Measurements from ENCODE around the gene RPL15. TPM values are rescaled to one million over a fixed set of nuclear protein-coding genes. Genes with fewer than 3 reads are reported as not detected.
"Not testable (repeated sequence)": the region's sequence is repeated elsewhere in the genome, so short reads cannot be mapped to it uniquely, and the experiment has no call there.

RPL15 gene
- total and polyA plus RNA-seq, 2 of the 8 experiments (the other 6 are each of a cell fraction or from before 2014, with no cell fraction given): 2,819 to 6,473 TPM

GRCh38 chr3:23870663-23871043 lies 46.3 kb upstream of the RPL15 start:
- not testable (repeated sequence) for H3K23me2 ChIP-seq (ENCODE audit: low read depth, low read length); H3K27ac ChIP-seq (ENCODE audit: low read depth, low read length); H3K56ac ChIP-seq (replicated peaks; ENCODE audit: insufficient read length, low read depth, low read length); H3K23ac ChIP-seq (ENCODE audit: insufficient read length); H2BK5ac ChIP-seq (ENCODE audit: low read depth, low read length); H3K18ac ChIP-seq (ENCODE audit: extremely low read depth, low read length); H3K4me2 ChIP-seq (ENCODE audit: insufficient read depth in 1 of 2, low read depth in 2 of 2, low read length in 2 of 2); H3K4me3 ChIP-seq (ENCODE audit: extremely low read depth in 1 of 4, insufficient read depth in 2 of 4, low read depth in 3 of 4, low read length in 4 of 4); H3K9ac ChIP-seq (replicated peaks in 1 of 4; ENCODE audit: extremely low read depth in 1 of 4, low read depth in 3 of 4, low read length in 3 of 4); H2BK120ac ChIP-seq (replicated peaks; ENCODE audit: low read depth, low read length); H4K91ac ChIP-seq (replicated peaks; ENCODE audit: insufficient read length, low read length); H3K79me1 ChIP-seq (ENCODE audit: low read depth, low read length); H3K4me1 ChIP-seq (replicated peaks in 1 of 4; ENCODE audit: control insufficient read depth in 3 of 4, insufficient read depth in 4 of 4, low read length in 3 of 4); FAIRE-seq; H2AK5ac ChIP-seq (ENCODE audit: low read depth, low read length); H2BK20ac ChIP-seq (ENCODE audit: low read length); H4K5ac ChIP-seq (ENCODE audit: insufficient read length, low read depth, low read length); H3K9me3 ChIP-seq (ENCODE audit: insufficient read depth in 2 of 2, low read depth in 1 of 2, low read length in 1 of 2); H3K14ac ChIP-seq (ENCODE audit: insufficient read length); H3K27me3 ChIP-seq (replicated peaks in 1 of 4; ENCODE audit: control insufficient read depth in 3 of 4, extremely low read depth in 1 of 4, insufficient read depth in 3 of 4, low read length in 3 of 4); H2BK12ac ChIP-seq (ENCODE audit: low read depth, low read length); H3K36me3 ChIP-seq (ENCODE audit: control insufficient read depth in 2 of 4, insufficient read depth in 4 of 4, low read length in 3 of 4); H2AFZ ChIP-seq (ENCODE audit: low read length); H2BK15ac ChIP-seq (ENCODE audit: low read length); DNase-seq (ENCODE audit: low read depth in 1 of 2, low spot score in 2 of 2); H3K4ac ChIP-seq (replicated peaks; ENCODE audit: insufficient read length, low read depth, low read length); H4K8ac ChIP-seq (ENCODE audit: extremely low read depth, insufficient read depth, low read length)
- H3K79me2 ChIP-seq (ENCODE audit: control insufficient read depth in 1 of 2, insufficient read depth in 2 of 2, low read length in 2 of 2): peaks cover 0 to 66% of the 10 kb centered on the region in 2 experiments; a peak in 2 of 4 replicates
- POLR2A ChIA-PET (ENCODE audit: partially characterized antibody): interaction anchor here (1.1 kb wide), 1 partner anchor 46 kb away, joined by 5 read pairs; the partner anchor contains the start of genes NKIRAS1 and RPL15
- H4K20me1 ChIP-seq (replicated peaks in 1 of 2; ENCODE audit: control insufficient read depth in 1 of 2, insufficient read depth in 2 of 2, low read length in 2 of 2): peaks cover 4 to 14% of the 10 kb centered on the region in 2 experiments
- 100% methylated on average over 1 of the region's 5 CpGs; no CpG with 5 or more reads in 1 of the 2 experiments for WGBS, 2 experiments (ENCODE audit: extremely low coverage in 1 of 2, insufficient coverage in 1 of 2, insufficient read length in 1 of 2, insufficient replicate concordance in 2 of 2, low coverage in 1 of 2, low lambda C conversion rate in 2 of 2, missing lambda C conversion rate in 1 of 2)
- CTCF ChIA-PET (ENCODE audit: partially characterized antibody): interaction anchor here (0.7 to 2.8 kb wide), 2 partner anchors 12 to 47 kb away, joined by 4 to 10 read pairs; no protein-coding TSS in a partner anchor

- DNase-seq (ENCODE audit: low read depth in 1 of 2, low spot score in 2 of 2); H3K27ac ChIP-seq (ENCODE audit: low read depth, low read length); H3K14ac ChIP-seq (ENCODE audit: insufficient read length); H2AK5ac ChIP-seq (ENCODE audit: low read depth, low read length); H3K4me1 ChIP-seq (replicated peaks in 1 of 4; ENCODE audit: control insufficient read depth in 3 of 4, insufficient read depth in 4 of 4, low read length in 3 of 4); H3K36me3 ChIP-seq (ENCODE audit: control insufficient read depth in 2 of 4, insufficient read depth in 4 of 4, low read length in 3 of 4); H4K8ac ChIP-seq (ENCODE audit: extremely low read depth, insufficient read depth, low read length); H3K23ac ChIP-seq (ENCODE audit: insufficient read length); POLR2A ChIA-PET (ENCODE audit: partially characterized antibody); H3K9ac ChIP-seq (replicated peaks in 1 of 4; ENCODE audit: extremely low read depth in 1 of 4, low read depth in 3 of 4, low read length in 3 of 4); CTCF ChIA-PET (ENCODE audit: partially characterized antibody); H2BK120ac ChIP-seq (replicated peaks; ENCODE audit: low read depth, low read length); H3K4me3 ChIP-seq (ENCODE audit: extremely low read depth in 1 of 4, insufficient read depth in 2 of 4, low read depth in 3 of 4, low read length in 4 of 4); H2BK20ac ChIP-seq (ENCODE audit: low read length); FAIRE-seq; H3K23me2 ChIP-seq (ENCODE audit: low read depth, low read length); H3K79me1 ChIP-seq (ENCODE audit: low read depth, low read length); H3K18ac ChIP-seq (ENCODE audit: extremely low read depth, low read length); H3K56ac ChIP-seq (replicated peaks; ENCODE audit: insufficient read length, low read depth, low read length); H4K5ac ChIP-seq (ENCODE audit: insufficient read length, low read depth, low read length); H3K4ac ChIP-seq (replicated peaks; ENCODE audit: insufficient read length, low read depth, low read length); H2BK5ac ChIP-seq (ENCODE audit: low read depth, low read length); H3K9me3 ChIP-seq (ENCODE audit: insufficient read depth in 2 of 2, low read depth in 1 of 2, low read length in 1 of 2); H3K27me3 ChIP-seq (replicated peaks in 1 of 4; ENCODE audit: control insufficient read depth in 3 of 4, extremely low read depth in 1 of 4, insufficient read depth in 3 of 4, low read length in 3 of 4); H2BK15ac ChIP-seq (ENCODE audit: low read length); H2AFZ ChIP-seq (ENCODE audit: low read length); H4K91ac ChIP-seq (replicated peaks; ENCODE audit: insufficient read length, low read length); H2BK12ac ChIP-seq (ENCODE audit: low read depth, low read length); H3K4me2 ChIP-seq (ENCODE audit: insufficient read depth in 1 of 2, low read depth in 2 of 2, low read length in 2 of 2): not testable (repeated sequence)
- Histone ChIP-seq H3K79me2 (ENCODE audit: control insufficient read depth in 1 of 2, insufficient read depth in 2 of 2, low read length in 2 of 2) (peaks cover 0 to 65% of the 10 kb centered on the region in 2 experiments; a peak in 2 of 4 replicates), H4K20me1 (replicated peaks in 1 of 2; ENCODE audit: control insufficient read depth in 1 of 2, insufficient read depth in 2 of 2, low read length in 2 of 2) (peaks cover 2 to 11% of the 10 kb centered on the region in 2 experiments)
- WGBS, 2 experiments (ENCODE audit: extremely low coverage in 1 of 2, insufficient coverage in 1 of 2, insufficient read length in 1 of 2, insufficient replicate concordance in 2 of 2, low coverage in 1 of 2, low lambda C conversion rate in 2 of 2, missing lambda C conversion rate in 1 of 2): 100% methylated on average over 15 of the region's 34 CpGs; no CpG with 5 or more reads in 1 of the 2 experiments
Measured at GRCh38 chr3:23871361-23871760, 45.6 kb upstream of the RPL15 start.

Measured in H1 (cell line).